ENCODE data around the gene HDAC4. TPM values are rescaled to one million over a fixed set of nuclear protein-coding genes. Genes with fewer than 3 reads are reported as not detected.
A peak's percentile ranks its signal among the peaks of the same experiment; 100 is the strongest.

The HDAC4 gene
- polyA plus RNA-seq, 1 experiment = 8.9 TPM

GRCh38 chr2:239331560-239331959, 69.3 kb downstream of the HDAC4 start:
- Histone ChIP-seq H3K4me3 (ENCODE audit: low read depth, low read length) (no peak overlapping the region), H3K9me3 (ENCODE audit: control insufficient read depth, insufficient read depth, low read length) (peaks cover 4% of the 10 kb centered on the region; the same call in 1 of the 2 replicates), H3K27ac (ENCODE audit: low read depth, low read length) (no peak overlapping the region), H3K27me3 (ENCODE audit: control insufficient read depth, insufficient read depth, low read length) (no peaks in the 10 kb centered on the region)
- TF ChIP-seq, protein P1, sequence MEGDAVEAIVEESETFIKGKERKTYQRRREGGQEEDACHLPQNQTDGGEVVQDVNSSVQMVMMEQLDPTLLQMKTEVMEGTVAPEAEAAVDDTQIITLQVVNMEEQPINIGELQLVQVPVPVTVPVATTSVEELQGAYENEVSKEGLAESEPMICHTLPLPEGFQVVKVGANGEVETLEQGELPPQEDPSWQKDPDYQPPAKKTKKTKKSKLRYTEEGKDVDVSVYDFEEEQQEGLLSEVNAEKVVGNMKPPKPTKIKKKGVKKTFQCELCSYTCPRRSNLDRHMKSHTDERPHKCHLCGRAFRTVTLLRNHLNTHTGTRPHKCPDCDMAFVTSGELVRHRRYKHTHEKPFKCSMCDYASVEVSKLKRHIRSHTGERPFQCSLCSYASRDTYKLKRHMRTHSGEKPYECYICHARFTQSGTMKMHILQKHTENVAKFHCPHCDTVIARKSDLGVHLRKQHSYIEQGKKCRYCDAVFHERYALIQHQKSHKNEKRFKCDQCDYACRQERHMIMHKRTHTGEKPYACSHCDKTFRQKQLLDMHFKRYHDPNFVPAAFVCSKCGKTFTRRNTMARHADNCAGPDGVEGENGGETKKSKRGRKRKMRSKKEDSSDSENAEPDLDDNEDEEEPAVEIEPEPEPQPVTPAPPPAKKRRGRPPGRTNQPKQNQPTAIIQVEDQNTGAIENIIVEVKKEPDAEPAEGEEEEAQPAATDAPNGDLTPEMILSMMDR (IDR thresholded peaks at IDR 0.05; ENCODE audit: low read depth, low read length) = no peak
- no peak for DNase-seq (ENCODE audit: low read depth, low spot score)
- ChIA-PET CTCF (no interaction called here), POLR2A (no interaction called here)

DNA sequence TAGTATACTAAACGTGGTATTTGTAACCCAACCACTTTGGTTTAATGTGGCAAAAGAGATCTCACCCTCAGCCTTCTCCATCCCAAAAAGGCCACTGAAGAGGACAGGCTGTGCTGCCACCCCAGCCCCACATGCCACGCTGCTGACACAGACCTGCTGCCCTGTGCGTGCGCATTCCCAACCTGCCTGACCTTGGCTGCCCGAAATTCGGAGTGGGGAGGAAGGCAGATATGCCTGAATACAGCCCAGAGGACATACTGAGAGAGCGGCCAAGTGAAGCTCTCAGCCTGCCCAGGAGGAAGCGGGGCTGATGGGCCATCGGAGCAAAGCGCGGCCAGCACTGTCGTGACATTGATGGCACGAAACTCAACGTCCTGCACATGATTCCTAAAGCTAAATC, 70.0 kb downstream of the HDAC4 start:
- no peak for DNase-seq (ENCODE audit: low read depth, low spot score)
- no peak overlapping the region for H3K27ac ChIP-seq (ENCODE audit: low read depth, low read length)
- ChIA-PET POLR2A (no interaction called here), CTCF (no interaction called here)
- peaks cover 4% of the 10 kb centered on the region; the same call in 1 of the 2 replicates for H3K9me3 ChIP-seq (ENCODE audit: control insufficient read depth, insufficient read depth, low read length)
- TF ChIP-seq, protein P1 (IDR thresholded peaks at IDR 0.05; ENCODE audit: low read depth, low read length) = no peak
- H3K4me3 ChIP-seq (ENCODE audit: low read depth, low read length) = no peak overlapping the region
- H3K27me3 ChIP-seq (ENCODE audit: control insufficient read depth, insufficient read depth, low read length) = no peaks in the 10 kb centered on the region

- POLR2A ChIA-PET = interaction anchor here (0.8 to 1.8 kb wide), 3 partner anchors 13 to 55 kb away, joined by 3 to 6 read pairs (median 3); no protein-coding TSS in a partner anchor
- Histone ChIP-seq H3K4me3 (ENCODE audit: low read depth, low read length) (no peak overlapping the region), H3K27me3 (ENCODE audit: control insufficient read depth, insufficient read depth, low read length) (no peaks in the 10 kb centered on the region), H3K9me3 (ENCODE audit: control insufficient read depth, insufficient read depth, low read length) (peaks cover 4% of the 10 kb centered on the region; the same call in 1 of the 2 replicates), H3K27ac (ENCODE audit: low read depth, low read length) (peak overlapping the region; percentile 97)
- DNase-seq (ENCODE audit: low read depth, low spot score) = no peak
- TF ChIP-seq, protein P1 (IDR thresholded peaks at IDR 0.05; ENCODE audit: low read depth, low read length) = no peak
- CTCF ChIA-PET = no interaction called here
Observed at GRCh38 chr2:239329972-239330572, 70.7 kb downstream of the HDAC4 start.

GRCh38 chr2:239329284-239329971, 71.4 kb downstream of the HDAC4 start:
- ChIA-PET CTCF (interaction anchor here (0.8 kb wide), 1 partner anchor 33 kb away, joined by 3 read pairs; no protein-coding TSS in a partner anchor), POLR2A (interaction anchor here (0.6 to 2.6 kb wide), 12 partner anchors 8 to 355 kb away, joined by 3 to 20 read pairs (median 6); partner anchors contain the start of gene HDAC4)
- no peak for DNase-seq (ENCODE audit: low read depth, low spot score)
- Histone ChIP-seq H3K27me3 (ENCODE audit: control insufficient read depth, insufficient read depth, low read length) (no peaks in the 10 kb centered on the region), H3K4me3 (ENCODE audit: low read depth, low read length) (no peak overlapping the region), H3K27ac (ENCODE audit: low read depth, low read length) (peak overlapping the region; percentile 97), H3K9me3 (ENCODE audit: control insufficient read depth, insufficient read depth, low read length) (peaks cover 4% of the 10 kb centered on the region; the same call in 1 of the 2 replicates)
- TF ChIP-seq, protein P1 (IDR thresholded peaks at IDR 0.05; ENCODE audit: low read depth, low read length) = no peak

Measured in AG04450 (cell line).